ENCODE results near the gene ZNRD2.

ZNRD2 gene

GRCh38 chr11:65596520-65596919, 26.2 kb downstream of the ZNRD2 start:
- ATAC-seq = no peak
- no peak for TF ChIP-seq ZNF565 (CRISPR knock-in tag; conservative IDR thresholded peaks at IDR 0.05; ENCODE audit: low read depth)
- no peak for TF ChIP-seq BACH2 (CRISPR knock-in tag; IDR thresholded peaks at IDR 0.05; ENCODE audit: borderline replicate concordance)
- no peak for TF ChIP-seq CREB5 (CRISPR knock-in tag; IDR thresholded peaks at IDR 0.05; ENCODE audit: low read depth)
- TF ChIP-seq ZFP30 (CRISPR knock-in tag; IDR thresholded peaks at IDR 0.05) = no peak
- no peak for TF ChIP-seq OSR1 (CRISPR knock-in tag; IDR thresholded peaks at IDR 0.05)
- TF ChIP-seq GLIS3 (CRISPR knock-in tag; IDR thresholded peaks at IDR 0.05) = no peak
- TF ChIP-seq SNAI2 (CRISPR knock-in tag; IDR thresholded peaks at IDR 0.05) = no peak
- no peak for TF ChIP-seq POU6F1 (CRISPR knock-in tag; IDR thresholded peaks at IDR 0.05; ENCODE audit: borderline replicate concordance, low read depth)
- no peak for TF ChIP-seq ESRRG (CRISPR knock-in tag; IDR thresholded peaks at IDR 0.05)
- no peak for TF ChIP-seq TCF4 (CRISPR knock-in tag; IDR thresholded peaks at IDR 0.05; ENCODE audit: borderline replicate concordance)
- no peak for TF ChIP-seq PATZ1 (CRISPR knock-in tag; IDR thresholded peaks at IDR 0.05; ENCODE audit: borderline replicate concordance)
- no peak for TF ChIP-seq ZC3H10 (CRISPR knock-in tag; IDR thresholded peaks at IDR 0.05)
- no peak for TF ChIP-seq ZNF8 (CRISPR knock-in tag; IDR thresholded peaks at IDR 0.05)
- TF ChIP-seq RARB (CRISPR knock-in tag; IDR thresholded peaks at IDR 0.05) = no peak
- TF ChIP-seq ZFP3 (CRISPR knock-in tag; IDR thresholded peaks at IDR 0.05) = no peak

GRCh38 chr11:65598258-65598699, 28.0 kb downstream of the ZNRD2 start:
- ATAC-seq = no peak
- no peak for TF ChIP-seq POU6F1 (CRISPR knock-in tag; IDR thresholded peaks at IDR 0.05; ENCODE audit: borderline replicate concordance, low read depth)
- no peak for TF ChIP-seq ESRRG (CRISPR knock-in tag; IDR thresholded peaks at IDR 0.05)
- TF ChIP-seq CSRNP3 (CRISPR knock-in tag; IDR thresholded peaks at IDR 0.05) = no peak

GRCh38 chr11:65599216-65599954, 29.1 kb downstream of the ZNRD2 start:
- no peak for TF ChIP-seq ZFP3 (CRISPR knock-in tag; IDR thresholded peaks at IDR 0.05)
- no peak for TF ChIP-seq ESRRG (CRISPR knock-in tag; IDR thresholded peaks at IDR 0.05)
- no peak for TF ChIP-seq ISL1 (CRISPR knock-in tag; IDR thresholded peaks at IDR 0.05)
- TF ChIP-seq ZC3H10 (CRISPR knock-in tag; IDR thresholded peaks at IDR 0.05) = no peak
- TF ChIP-seq RARB (CRISPR knock-in tag; IDR thresholded peaks at IDR 0.05) = no peak
- TF ChIP-seq TSHZ2 (CRISPR knock-in tag; IDR thresholded peaks at IDR 0.05) = no peak
- no peak for TF ChIP-seq PATZ1 (CRISPR knock-in tag; IDR thresholded peaks at IDR 0.05; ENCODE audit: borderline replicate concordance)
- TF ChIP-seq CSDC2 (CRISPR knock-in tag; IDR thresholded peaks at IDR 0.05) = no peak
- no peak for TF ChIP-seq GLIS3 (CRISPR knock-in tag; IDR thresholded peaks at IDR 0.05)
- no peak for TF ChIP-seq PPARA (CRISPR knock-in tag; IDR thresholded peaks at IDR 0.05; ENCODE audit: borderline replicate concordance)
- no peak for TF ChIP-seq ZNF70 (CRISPR knock-in tag; IDR thresholded peaks at IDR 0.05)
- TF ChIP-seq CREB5 (CRISPR knock-in tag; IDR thresholded peaks at IDR 0.05; ENCODE audit: low read depth) = no peak
- TF ChIP-seq ZFP30 (CRISPR knock-in tag; IDR thresholded peaks at IDR 0.05) = no peak
- TF ChIP-seq TCF4 (CRISPR knock-in tag; IDR thresholded peaks at IDR 0.05; ENCODE audit: borderline replicate concordance) = no peak
- TF ChIP-seq TOX (CRISPR knock-in tag; IDR thresholded peaks at IDR 0.05; ENCODE audit: borderline replicate concordance) = no peak
- ATAC-seq = no peak
